GM18520 (cell line): ENCODE data around the gene PRDX3.
"Not testable (repeated sequence)": the region's sequence is repeated elsewhere in the genome, so short reads cannot be mapped to it uniquely, and the experiment has no call there.

Source experiments
- ATAC-seq: cut with Tn5 transposase; IDR thresholded peaks from one replicate; pipeline ENCODE4 v1.9.1; 2021; ENCODE audit not compliant: unreplicated experiment

Gene PRDX3

GRCh38 chr10:119206603-119207365 is 28.2 kb upstream of the PRDX3 start:
- peak; percentile 39 for ATAC-seq

- no peak for ATAC-seq
These were observed 27.4 kb upstream of the PRDX3 start for GRCh38 chr10:119205894-119206602.

DNA sequence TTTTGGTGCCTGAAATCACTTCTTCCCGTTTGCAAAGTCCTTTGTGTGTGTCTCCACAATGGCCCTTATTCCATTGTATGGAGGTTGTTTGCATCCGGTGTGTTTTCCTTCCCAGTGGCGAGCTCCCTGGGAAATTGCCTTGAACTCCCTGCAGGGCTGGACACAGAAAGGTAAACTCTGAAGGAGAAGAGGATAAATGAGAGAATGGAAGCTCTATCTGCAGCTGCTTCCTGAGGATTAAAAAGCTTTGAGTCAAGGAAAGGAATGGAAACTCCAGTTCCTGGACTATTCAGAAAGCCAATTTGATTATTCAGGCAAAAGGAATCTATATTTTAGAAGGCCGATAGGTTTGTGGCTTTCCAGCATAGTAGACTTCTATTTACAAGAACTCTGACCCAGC is 24.4 kb upstream of the PRDX3 start:
- ATAC-seq = no peak

- no peak for ATAC-seq
These were observed 22.6 kb upstream of the PRDX3 start for GRCh38 chr10:119201233-119201632.

DNA sequence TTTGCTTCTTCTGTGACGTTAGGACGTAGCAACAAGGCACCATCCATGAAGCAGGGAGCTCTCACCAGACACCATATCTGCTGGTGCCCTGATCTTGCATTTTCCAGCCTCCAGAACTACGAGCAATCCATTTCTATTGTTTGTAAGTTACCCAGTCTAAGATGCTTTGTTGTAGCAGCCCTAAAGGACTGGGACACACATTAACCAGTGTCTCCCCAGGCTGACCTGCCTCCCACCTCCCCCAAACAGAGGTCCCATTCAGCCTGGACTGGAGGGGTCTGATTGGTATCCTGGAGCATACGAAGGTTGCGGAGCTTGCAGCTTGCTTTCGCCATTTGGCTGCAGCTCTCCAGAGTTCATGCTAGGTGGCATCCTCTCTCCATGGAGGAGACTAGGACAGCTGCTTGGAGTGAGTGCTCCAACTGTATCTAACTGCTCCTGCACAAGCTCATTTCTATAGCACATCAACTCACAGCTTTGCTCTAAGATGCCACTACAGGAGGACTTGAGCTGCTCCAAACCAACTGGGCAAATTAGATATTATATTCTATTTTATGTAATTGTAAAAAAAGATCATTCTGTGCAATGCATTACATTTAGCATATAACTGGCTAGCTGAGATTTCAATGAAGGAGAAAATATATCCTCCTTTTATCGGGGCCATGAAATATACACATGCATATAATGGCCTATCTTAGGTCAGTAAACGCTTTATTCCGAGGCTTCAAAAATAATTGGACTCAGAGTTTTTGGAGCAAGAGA is 20.8 kb upstream of the PRDX3 start:
- ATAC-seq = no peak

DNA sequence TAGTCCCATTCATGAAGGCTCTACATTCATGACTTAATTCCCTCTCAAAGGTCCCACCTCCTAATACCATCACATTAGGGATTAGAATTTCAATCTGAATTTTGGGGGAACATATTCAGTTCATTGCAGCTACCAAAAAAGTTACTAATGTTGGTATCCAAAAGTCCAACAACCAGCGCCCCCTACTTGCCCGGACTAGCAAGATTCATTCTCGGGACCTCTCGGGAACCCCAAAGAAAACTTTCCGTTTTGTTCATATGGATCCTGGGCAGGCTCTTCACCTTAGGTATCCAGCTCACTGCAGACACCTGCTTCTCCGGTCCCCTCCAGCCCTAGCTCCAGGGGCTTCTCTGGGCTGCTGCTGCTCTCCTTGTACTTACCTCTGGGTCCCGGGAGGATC is 19.8 kb upstream of the PRDX3 start:
- no peak for ATAC-seq

GRCh38 chr10:119197921-119198320 is 19.3 kb upstream of the PRDX3 start:
- ATAC-seq = no peak

- ATAC-seq = no peak
These were observed 13.3 kb upstream of the PRDX3 start for GRCh38 chr10:119191881-119192280.

- ATAC-seq = no peak
These were observed 12.6 kb upstream of the PRDX3 start for GRCh38 chr10:119190954-119191785.

- no peak for ATAC-seq
These were observed 11.7 kb upstream of the PRDX3 start for GRCh38 chr10:119190353-119190752.

GRCh38 chr10:119189811-119190282 is 11.2 kb upstream of the PRDX3 start:
- ATAC-seq = no peak

DNA sequence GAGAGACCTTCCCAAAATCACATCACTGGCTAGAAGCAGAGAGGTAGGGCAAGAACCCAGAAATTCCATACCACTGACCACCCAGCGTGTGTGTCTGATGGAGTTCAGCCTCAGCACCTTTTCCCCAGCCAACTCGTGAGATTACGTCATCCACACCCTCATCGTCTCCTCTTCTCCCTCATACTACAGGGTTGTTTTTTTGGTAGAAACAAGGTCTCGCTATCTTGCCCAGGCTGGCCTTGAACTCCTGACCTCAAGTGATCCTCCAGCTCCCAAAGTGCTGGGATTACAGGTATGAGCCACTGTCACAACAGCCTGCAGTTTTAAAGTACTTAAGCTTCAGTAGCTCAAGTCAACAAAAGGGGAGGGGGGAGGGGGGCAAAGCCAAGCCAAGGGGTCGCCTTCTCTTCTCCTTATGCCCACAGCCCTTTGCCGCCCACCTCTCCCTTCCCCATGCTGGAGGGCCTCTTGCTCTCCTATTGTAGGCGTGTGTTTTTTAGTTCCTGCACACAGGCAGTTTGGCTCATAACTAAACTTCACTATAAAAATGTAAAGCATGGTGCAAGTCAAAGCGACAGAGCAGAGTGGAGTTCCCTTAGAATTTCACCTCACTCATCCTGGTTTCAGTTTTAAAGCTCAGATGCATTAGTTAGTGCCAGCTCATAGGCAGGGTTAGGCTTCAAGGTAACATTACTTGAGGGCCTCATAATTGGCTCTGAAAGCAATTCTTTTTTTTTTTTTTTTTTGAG is 5.2 kb upstream of the PRDX3 start:
- no peak for ATAC-seq

DNA sequence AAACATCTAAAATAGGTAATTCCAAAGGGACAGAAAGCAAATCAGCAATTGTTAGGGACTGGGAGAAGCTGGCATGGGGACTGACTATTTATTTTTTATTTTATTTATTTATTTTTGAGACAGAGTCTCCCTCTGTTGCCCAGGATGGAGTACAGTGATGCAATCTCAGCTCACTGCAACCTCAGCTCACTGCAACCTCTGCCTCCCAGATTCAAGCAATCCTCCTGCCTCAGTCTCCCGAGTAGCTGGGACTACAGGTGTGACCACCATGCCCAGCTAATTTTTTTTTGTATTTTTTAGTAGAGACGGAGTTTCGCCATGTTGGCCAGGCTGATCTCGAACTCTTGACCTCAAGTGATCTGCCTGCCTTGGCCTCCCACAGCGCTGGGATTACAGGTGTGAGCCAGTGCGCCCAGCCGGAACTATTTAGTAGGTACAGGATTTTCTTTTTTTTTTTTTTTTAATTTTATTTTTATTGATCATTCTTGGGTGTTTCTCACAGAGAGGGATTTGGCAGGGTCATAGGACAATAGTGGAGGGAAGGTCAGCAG is 2.3 kb upstream of the PRDX3 start:
- not testable (repeated sequence) for ATAC-seq

GRCh38 chr10:119177708-119178371 is 772 bp downstream of the PRDX3 start:
- no peak for ATAC-seq

GRCh38 chr10:119176166-119176565 is 2.4 kb downstream of the PRDX3 start:
- no peak for ATAC-seq

GRCh38 chr10:119174109-119174508 is 4.5 kb downstream of the PRDX3 start:
- ATAC-seq = no peak

GRCh38 chr10:119167041-119167440 is 11.6 kb downstream of the PRDX3 start:
- no peak for ATAC-seq

DNA sequence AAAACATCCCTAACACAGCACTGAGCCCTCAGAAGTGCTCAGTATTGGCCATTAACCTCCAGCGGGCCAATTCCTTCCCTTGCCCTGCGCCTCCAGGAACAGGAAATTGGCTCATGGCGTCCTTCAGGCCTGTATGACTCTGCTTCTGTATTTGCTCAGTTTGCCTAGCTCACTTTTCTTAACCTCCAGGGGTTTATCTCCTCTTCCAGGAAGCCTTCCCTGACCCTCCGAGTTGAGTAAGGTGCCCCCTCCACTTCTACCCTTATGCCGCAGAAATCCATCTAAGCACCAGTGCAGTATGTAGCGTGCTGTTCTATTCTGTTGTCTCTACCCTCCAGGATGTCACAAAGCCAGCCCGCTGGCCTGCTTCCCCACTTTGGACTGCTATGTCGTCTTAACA is 12.0 kb downstream of the PRDX3 start:
- no peak for ATAC-seq

DNA sequence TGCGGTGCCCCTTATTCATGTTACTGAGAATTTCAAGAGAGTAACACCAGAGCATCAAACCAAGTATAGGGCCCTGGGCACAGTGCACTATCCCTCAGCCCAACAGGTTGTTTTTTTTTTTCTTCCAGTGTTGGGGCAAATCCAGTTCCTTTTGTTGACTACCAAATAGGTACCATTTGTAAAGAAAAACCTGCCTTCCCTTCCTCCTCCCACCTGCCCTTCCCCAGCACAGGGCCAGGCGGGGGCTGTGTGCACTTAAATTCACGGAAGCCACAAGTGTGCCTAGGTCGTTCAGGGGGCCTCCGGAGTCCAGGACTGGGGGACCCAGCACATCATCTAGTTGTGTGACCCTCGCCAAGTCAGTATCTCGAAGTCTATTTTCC is 12.5 kb downstream of the PRDX3 start:
- no peak for ATAC-seq
